Endothelial cell of umbilical vein (primary cell): Measurements from ENCODE around the gene MAML2. TPM values are rescaled to one million over a fixed set of nuclear protein-coding genes. Genes with fewer than 3 reads are reported as not detected.

ENCODE experiments used
- BruUV-seq: library from RNA; stranded (reverse); fragments of 400-500 nt; replicated peaks from 2 replicates; lab custom pipeline; 2021; lab: Mats Ljungman, UMichigan
- CTCF ChIA-PET: fragments of 300-600, 350-600 bp; sonication (Branson Sonifier 250); formaldehyde crosslinking; loops from one replicate; lab custom pipeline; 2021; ENCODE audit warnings: antibody characterized with exemption, inconsistent platforms; lab: Charles Lee
- POLR2A ChIA-PET: fragments of 300-600, 350-600 bp; sonication (Branson Sonifier 250); formaldehyde crosslinking; loops from one replicate; lab custom pipeline; 2021; ENCODE audit warnings: antibody characterized with exemption, inconsistent platforms; lab: Charles Lee
- DNase-seq: peaks from one replicate; pipeline ENCODE4 v3.0.0-alpha.2; 2011; ENCODE audit warnings: low read depth, low spot score
- FAIRE-seq: peaks from 2 replicates; lab custom pipeline; 2011; peaks lifted over from hg19 to GRCh38; lab: Jason Lieb, UNC
- H2AFZ ChIP-seq: 2 replicates; pipeline ENCODE4 v1.6.0; 2012; ENCODE audit warnings: low read depth, low read length, control low read depth, inconsistent platforms
- H3K27ac ChIP-seq: 2 replicates; pipeline ENCODE4 v1.5.1; 2011; ENCODE audit warnings: low read depth, mild to moderate bottlenecking, control low read depth, low read length, moderate library complexity; ENCODE audit not compliant: insufficient read depth
- H3K27me3 ChIP-seq, 2 experiments: 2 replicates each; pipeline versions ENCODE4 v1.6.0 to v1.6.1; 2011; ENCODE audit warnings: low read length in 2 of 2, mixed read lengths in 1 of 2; ENCODE audit not compliant: control insufficient read depth in 2 of 2, insufficient read depth in 2 of 2
- H3K36me3 ChIP-seq, 2 experiments: 2 replicates in 1 of 2; 3 replicates in 1 of 2; pipeline ENCODE4 v1.5.1; 2011; ENCODE audit warnings: low read length in 2 of 2, mild to moderate bottlenecking in 1 of 2, moderate library complexity in 1 of 2; ENCODE audit not compliant: control insufficient read depth in 2 of 2, insufficient read depth in 2 of 2; ENCODE audit errors: extremely low read depth in 1 of 2
- H3K4me1 ChIP-seq: 3 replicates; pipeline ENCODE4 v1.5.1; 2011; ENCODE audit warnings: mild to moderate bottlenecking, low read length; ENCODE audit not compliant: control insufficient read depth, insufficient read depth; ENCODE audit errors: extremely low read depth
- H3K4me2 ChIP-seq: 2 replicates; pipeline ENCODE4 v1.6.1; 2011; ENCODE audit warnings: low read length, control low read depth, mixed read lengths; ENCODE audit not compliant: insufficient read depth
- H3K4me3 ChIP-seq, 3 experiments: fragments of 200-600 bp in 1 of 3; sonication (generic), shearing (Covaris generic) in 1 of 3; replicated peaks in 1 of 3; 2 replicates each; pipeline ENCODE4 v1.5.1; 2011 to 2016; ENCODE audit warnings: control low read depth in 3 of 3, low read length in 3 of 3, mild to moderate bottlenecking in 2 of 3, inconsistent platforms in 1 of 3, low read depth in 1 of 3, moderate library complexity in 1 of 3; ENCODE audit not compliant: insufficient read depth in 1 of 3
- H3K79me2 ChIP-seq: 2 replicates; pipeline ENCODE4 v1.6.0; 2012; ENCODE audit warnings: low read length, inconsistent platforms; ENCODE audit not compliant: control insufficient read depth, insufficient read depth
- H3K9ac ChIP-seq: replicated peaks from 2 replicates; pipeline ENCODE3; 2011; ENCODE audit warnings: low read length, control low read depth; ENCODE audit not compliant: insufficient read depth; ENCODE audit errors: extremely low read depth
- H3K9me1 ChIP-seq: replicated peaks from 3 replicates; pipeline ENCODE4 v1.6.0; 2011; ENCODE audit warnings: mild to moderate bottlenecking, low read length; ENCODE audit not compliant: control insufficient read depth, insufficient read depth; ENCODE audit errors: extremely low read depth
- H3K9me3 ChIP-seq: replicated peaks from 2 replicates; pipeline ENCODE4 v1.5.1; 2012; ENCODE audit warnings: low read length, inconsistent platforms; ENCODE audit not compliant: control insufficient read depth, insufficient read depth
- H4K20me1 ChIP-seq: replicated peaks from 2 replicates; pipeline ENCODE3; 2011; ENCODE audit warnings: mild to moderate bottlenecking, low read length; ENCODE audit not compliant: control insufficient read depth, insufficient read depth; ENCODE audit errors: extremely low read depth
- CTCF ChIP-seq, 2 donors: IDR thresholded peaks; 1 replicate in 1 of 2; 2 replicates in 1 of 2; pipeline ENCODE4 v1.5.1; 2011; ENCODE audit warnings: low read length in 2 of 2, mild to moderate bottlenecking in 2 of 2, moderate library complexity in 2 of 2, control low read depth in 1 of 2, inconsistent platforms in 1 of 2, low read depth in 1 of 2; ENCODE audit not compliant: insufficient read depth in 1 of 2; ENCODE audit errors: extremely low read depth in 1 of 2
- EZH2 ChIP-seq: IDR thresholded peaks from 2 replicates; pipeline ENCODE4 v1.6.1; 2012; ENCODE audit warnings: borderline replicate concordance, low read depth, mild to moderate bottlenecking, moderate library complexity, low read length, inconsistent platforms; ENCODE audit not compliant: severe bottlenecking
- FOS ChIP-seq: IDR thresholded peaks from 2 replicates; pipeline ENCODE4 v1.6.1; 2011; ENCODE audit warnings: mild to moderate bottlenecking, low read length, moderate library complexity, borderline replicate concordance; ENCODE audit not compliant: insufficient read depth
- GATA2 ChIP-seq: IDR thresholded peaks from 2 replicates; pipeline ENCODE4 v1.7.0; 2011; ENCODE audit warnings: low read depth, mild to moderate bottlenecking, moderate library complexity, mixed read lengths, low read length; ENCODE audit not compliant: insufficient read length, insufficient read depth
- JUN ChIP-seq: IDR thresholded peaks from 2 replicates; pipeline ENCODE4 v1.6.1; 2011; ENCODE audit warnings: borderline replicate concordance, low read depth; ENCODE audit not compliant: insufficient read length, insufficient read depth
- MAX ChIP-seq: IDR thresholded peaks from 2 replicates; pipeline ENCODE4 v1.6.1; 2011; ENCODE audit not compliant: insufficient read depth, insufficient read length
- MYC ChIP-seq: IDR thresholded peaks from one replicate; pipeline ENCODE4 v1.6.1; 2011; ENCODE audit warnings: mild to moderate bottlenecking, low read depth, low read length
- POLR2A ChIP-seq: IDR thresholded peaks from 2 replicates; pipeline ENCODE4 v1.6.1; 2012; ENCODE audit warnings: low read depth, mild to moderate bottlenecking, control low read depth, low read length
- POLR2AphosphoS5 ChIP-seq: IDR thresholded peaks from 2 replicates; pipeline ENCODE4 v1.6.1; 2012; ENCODE audit warnings: low read depth, mild to moderate bottlenecking, control low read depth, low read length, moderate library complexity; ENCODE audit not compliant: insufficient read depth
- dilution Hi-C: fragments of 300-500 bp; cut with MboI; formaldehyde crosslinking; loops from one replicate; pipeline ENCODE4 v1.15.0; 2019; ENCODE audit warnings: low sequenced_read_pairs; ENCODE audit not compliant: extremely low pct_ligation_motif_present
- intact Hi-C: fragments of 100-400 bp; cut with micrococcal nuclease; formaldehyde crosslinking; loops from one replicate; pipeline ENCODE4 v1.10.0; 2022
- polyA plus RNA-seq, 4 experiments: library from polyadenylated mRNA; depleted of rRNA in 3 of 4; stranded (reverse) in 3 of 4; unstranded in 1 of 4; fragments of >200 nt; gene quantifications; 2 replicates each; pipeline versions ENCODE4 v1.2.1 to v1.2.3, GENCODE V29; 2011 to 2012; ENCODE audit warnings: missing spikeins in 1 of 4
- total RNA-seq: library from RNA; stranded (reverse); gene quantifications from 2 replicates; pipeline ENCODE4 v1.2.3, GENCODE V29; 2021

The MAML2 gene
- total and polyA plus RNA-seq, 2 donors (not counting 3 experiments of a cell fraction or from before 2014, with no cell fraction given) = 12.4 to 16.8 TPM

GRCh38 chr11:95933594-95933993, 409.4 kb downstream of the MAML2 start:
- Histone ChIP-seq H3K4me3 (no peak overlapping the region), H3K27me3 (no peaks in the 10 kb centered on the region), H3K9ac (no peak overlapping the region), H3K79me2 (no peaks in the 10 kb centered on the region), H3K36me3 (no peaks in the 10 kb centered on the region), H3K9me1 (no peaks in the 10 kb centered on the region), H4K20me1 (no peaks in the 10 kb centered on the region), H3K27ac (no peak overlapping the region), H3K4me1 (no peaks in the 10 kb centered on the region), H2AFZ (no peak overlapping the region), H3K4me2 (no peak overlapping the region), H3K9me3 (no peaks in the 10 kb centered on the region)
- dilution Hi-C loops = no loop called here
- no TSS peak for BruUV-seq
- CTCF ChIA-PET = no interaction called here
- intact Hi-C loops = no loop called here
- no peak for FAIRE-seq
- TF ChIP-seq EZH2 (no peak), CTCF (IDR thresholded peaks at IDR 0.05; ENCODE audit: extremely low read depth in 1 of 2, insufficient read depth in 1 of 2, low read depth in 1 of 2, low read length in 2 of 2) (no peak), POLR2A (no peak), POLR2AphosphoS5 (no peak), GATA2 (no peak), JUN (no peak), MYC (no peak), MAX (no peak), FOS (no peak)
- POLR2A ChIA-PET = no interaction called here
- DNase-seq = no peak
